ENCODE data around the gene SLC2A9.

DNA sequence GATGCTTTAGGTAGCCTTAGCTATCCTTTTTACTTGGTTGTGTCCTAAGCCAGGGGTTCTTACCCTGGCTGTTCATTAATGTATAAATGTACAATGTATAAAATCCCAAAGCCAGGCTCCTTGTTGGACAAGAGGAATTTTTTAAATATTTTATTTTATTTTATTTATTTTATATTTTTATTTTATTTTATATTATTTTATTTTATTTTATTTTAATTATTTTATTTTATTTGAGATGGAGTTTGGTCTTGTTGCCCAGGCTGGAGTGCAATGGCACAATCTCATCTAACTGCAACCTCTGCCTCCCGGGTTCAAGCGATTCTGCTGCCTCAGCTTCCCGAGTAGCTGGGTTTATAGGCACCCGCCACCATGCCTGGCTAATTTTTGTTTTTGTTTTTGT is 8.1 kb upstream of the SLC2A9 start:
- TF ChIP-seq, protein P1, sequence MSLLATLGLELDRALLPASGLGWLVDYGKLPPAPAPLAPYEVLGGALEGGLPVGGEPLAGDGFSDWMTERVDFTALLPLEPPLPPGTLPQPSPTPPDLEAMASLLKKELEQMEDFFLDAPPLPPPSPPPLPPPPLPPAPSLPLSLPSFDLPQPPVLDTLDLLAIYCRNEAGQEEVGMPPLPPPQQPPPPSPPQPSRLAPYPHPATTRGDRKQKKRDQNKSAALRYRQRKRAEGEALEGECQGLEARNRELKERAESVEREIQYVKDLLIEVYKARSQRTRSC (CRISPR knock-in tag; IDR thresholded peaks at IDR 0.05; ENCODE audit: low read depth), result no peak
- TF ChIP-seq HNRNPK (IDR thresholded peaks at IDR 0.05; ENCODE audit: low read depth, low read length, poor library complexity, severe bottlenecking) (no peak), EZH2 (conservative IDR thresholded peaks at IDR 0.05; ENCODE audit: low read depth, low read length) (no peak), MTA1 (CRISPR knock-in tag; IDR thresholded peaks at IDR 0.05; ENCODE audit: borderline replicate concordance) (no peak), CHCHD3 (CRISPR knock-in tag; IDR thresholded peaks at IDR 0.05) (no peak), ZNF367 (CRISPR knock-in tag; IDR thresholded peaks at IDR 0.05; ENCODE audit: borderline replicate concordance) (no peak)
- TF ChIP-seq, protein P2, sequence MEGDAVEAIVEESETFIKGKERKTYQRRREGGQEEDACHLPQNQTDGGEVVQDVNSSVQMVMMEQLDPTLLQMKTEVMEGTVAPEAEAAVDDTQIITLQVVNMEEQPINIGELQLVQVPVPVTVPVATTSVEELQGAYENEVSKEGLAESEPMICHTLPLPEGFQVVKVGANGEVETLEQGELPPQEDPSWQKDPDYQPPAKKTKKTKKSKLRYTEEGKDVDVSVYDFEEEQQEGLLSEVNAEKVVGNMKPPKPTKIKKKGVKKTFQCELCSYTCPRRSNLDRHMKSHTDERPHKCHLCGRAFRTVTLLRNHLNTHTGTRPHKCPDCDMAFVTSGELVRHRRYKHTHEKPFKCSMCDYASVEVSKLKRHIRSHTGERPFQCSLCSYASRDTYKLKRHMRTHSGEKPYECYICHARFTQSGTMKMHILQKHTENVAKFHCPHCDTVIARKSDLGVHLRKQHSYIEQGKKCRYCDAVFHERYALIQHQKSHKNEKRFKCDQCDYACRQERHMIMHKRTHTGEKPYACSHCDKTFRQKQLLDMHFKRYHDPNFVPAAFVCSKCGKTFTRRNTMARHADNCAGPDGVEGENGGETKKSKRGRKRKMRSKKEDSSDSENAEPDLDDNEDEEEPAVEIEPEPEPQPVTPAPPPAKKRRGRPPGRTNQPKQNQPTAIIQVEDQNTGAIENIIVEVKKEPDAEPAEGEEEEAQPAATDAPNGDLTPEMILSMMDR (CRISPR knock-in tag; IDR thresholded peaks at IDR 0.05), result no peak
- TF ChIP-seq, protein P3, sequence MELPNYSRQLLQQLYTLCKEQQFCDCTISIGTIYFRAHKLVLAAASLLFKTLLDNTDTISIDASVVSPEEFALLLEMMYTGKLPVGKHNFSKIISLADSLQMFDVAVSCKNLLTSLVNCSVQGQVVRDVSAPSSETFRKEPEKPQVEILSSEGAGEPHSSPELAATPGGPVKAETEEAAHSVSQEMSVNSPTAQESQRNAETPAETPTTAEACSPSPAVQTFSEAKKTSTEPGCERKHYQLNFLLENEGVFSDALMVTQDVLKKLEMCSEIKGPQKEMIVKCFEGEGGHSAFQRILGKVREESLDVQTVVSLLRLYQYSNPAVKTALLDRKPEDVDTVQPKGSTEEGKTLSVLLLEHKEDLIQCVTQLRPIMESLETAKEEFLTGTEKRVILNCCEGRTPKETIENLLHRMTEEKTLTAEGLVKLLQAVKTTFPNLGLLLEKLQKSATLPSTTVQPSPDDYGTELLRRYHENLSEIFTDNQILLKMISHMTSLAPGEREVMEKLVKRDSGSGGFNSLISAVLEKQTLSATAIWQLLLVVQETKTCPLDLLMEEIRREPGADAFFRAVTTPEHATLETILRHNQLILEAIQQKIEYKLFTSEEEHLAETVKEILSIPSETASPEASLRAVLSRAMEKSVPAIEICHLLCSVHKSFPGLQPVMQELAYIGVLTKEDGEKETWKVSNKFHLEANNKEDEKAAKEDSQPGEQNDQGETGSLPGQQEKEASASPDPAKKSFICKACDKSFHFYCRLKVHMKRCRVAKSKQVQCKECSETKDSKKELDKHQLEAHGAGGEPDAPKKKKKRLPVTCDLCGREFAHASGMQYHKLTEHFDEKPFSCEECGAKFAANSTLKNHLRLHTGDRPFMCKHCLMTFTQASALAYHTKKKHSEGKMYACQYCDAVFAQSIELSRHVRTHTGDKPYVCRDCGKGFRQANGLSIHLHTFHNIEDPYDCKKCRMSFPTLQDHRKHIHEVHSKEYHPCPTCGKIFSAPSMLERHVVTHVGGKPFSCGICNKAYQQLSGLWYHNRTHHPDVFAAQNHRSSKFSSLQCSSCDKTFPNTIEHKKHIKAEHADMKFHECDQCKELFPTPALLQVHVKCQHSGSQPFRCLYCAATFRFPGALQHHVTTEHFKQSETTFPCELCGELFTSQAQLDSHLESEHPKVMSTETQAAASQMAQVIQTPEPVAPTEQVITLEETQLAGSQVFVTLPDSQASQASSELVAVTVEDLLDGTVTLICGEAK (IDR thresholded peaks at IDR 0.05), result no peak
- TF ChIP-seq, protein P3 (CRISPR knock-in tag; IDR thresholded peaks at IDR 0.05), result no peak
- TF ChIP-seq, protein P4, sequence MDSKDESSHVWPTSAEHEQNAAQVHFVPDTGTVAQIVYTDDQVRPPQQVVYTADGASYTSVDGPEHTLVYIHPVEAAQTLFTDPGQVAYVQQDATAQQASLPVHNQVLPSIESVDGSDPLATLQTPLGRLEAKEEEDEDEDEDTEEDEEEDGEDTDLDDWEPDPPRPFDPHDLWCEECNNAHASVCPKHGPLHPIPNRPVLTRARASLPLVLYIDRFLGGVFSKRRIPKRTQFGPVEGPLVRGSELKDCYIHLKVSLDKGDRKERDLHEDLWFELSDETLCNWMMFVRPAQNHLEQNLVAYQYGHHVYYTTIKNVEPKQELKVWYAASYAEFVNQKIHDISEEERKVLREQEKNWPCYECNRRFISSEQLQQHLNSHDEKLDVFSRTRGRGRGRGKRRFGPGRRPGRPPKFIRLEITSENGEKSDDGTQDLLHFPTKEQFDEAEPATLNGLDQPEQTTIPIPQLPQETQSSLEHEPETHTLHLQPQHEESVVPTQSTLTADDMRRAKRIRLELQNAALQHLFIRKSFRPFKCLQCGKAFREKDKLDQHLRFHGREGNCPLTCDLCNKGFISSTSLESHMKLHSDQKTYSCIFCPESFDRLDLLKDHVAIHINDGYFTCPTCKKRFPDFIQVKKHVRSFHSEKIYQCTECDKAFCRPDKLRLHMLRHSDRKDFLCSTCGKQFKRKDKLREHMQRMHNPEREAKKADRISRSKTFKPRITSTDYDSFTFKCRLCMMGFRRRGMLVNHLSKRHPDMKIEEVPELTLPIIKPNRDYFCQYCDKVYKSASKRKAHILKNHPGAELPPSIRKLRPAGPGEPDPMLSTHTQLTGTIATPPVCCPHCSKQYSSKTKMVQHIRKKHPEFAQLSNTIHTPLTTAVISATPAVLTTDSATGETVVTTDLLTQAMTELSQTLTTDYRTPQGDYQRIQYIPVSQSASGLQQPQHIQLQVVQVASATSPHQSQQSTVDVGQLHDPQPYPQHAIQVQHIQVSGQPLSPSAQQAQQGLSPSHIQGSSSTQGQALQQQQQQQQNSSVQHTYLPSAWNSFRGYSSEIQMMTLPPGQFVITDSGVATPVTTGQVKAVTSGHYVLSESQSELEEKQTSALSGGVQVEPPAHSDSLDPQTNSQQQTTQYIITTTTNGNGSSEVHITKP (CRISPR knock-in tag; IDR thresholded peaks at IDR 0.05; ENCODE audit: low read depth), result no peak
- TF ChIP-seq, protein P5, sequence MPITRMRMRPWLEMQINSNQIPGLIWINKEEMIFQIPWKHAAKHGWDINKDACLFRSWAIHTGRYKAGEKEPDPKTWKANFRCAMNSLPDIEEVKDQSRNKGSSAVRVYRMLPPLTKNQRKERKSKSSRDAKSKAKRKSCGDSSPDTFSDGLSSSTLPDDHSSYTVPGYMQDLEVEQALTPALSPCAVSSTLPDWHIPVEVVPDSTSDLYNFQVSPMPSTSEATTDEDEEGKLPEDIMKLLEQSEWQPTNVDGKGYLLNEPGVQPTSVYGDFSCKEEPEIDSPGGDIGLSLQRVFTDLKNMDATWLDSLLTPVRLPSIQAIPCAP (CRISPR knock-in tag; IDR thresholded peaks at IDR 0.05; ENCODE audit: low read depth), result no peak

Data from HepG2 (cell line).